Muscle layer of duodenum (tissue), 2 donors: ENCODE data around the gene CDH23.

Experiments
- H3K27ac ChIP-seq: one replicate; pipeline ENCODE4 v1.7.0; 2013; ENCODE audit warnings: mild to moderate bottlenecking, low read length
- H3K27me3 ChIP-seq: one replicate; pipeline ENCODE4 v1.7.0; 2013; ENCODE audit warnings: low read depth, mild to moderate bottlenecking, control low read depth, low read length
- H3K36me3 ChIP-seq, 2 donors: one replicate each; pipeline ENCODE4 v1.7.0; 2013; ENCODE audit warnings: low read length in 2 of 2, control low read depth in 1 of 2, mild to moderate bottlenecking in 1 of 2; ENCODE audit not compliant: insufficient read depth in 2 of 2, control insufficient read depth in 1 of 2
- H3K4me1 ChIP-seq, 2 donors: one replicate each; pipeline ENCODE4 v1.7.0; 2013; ENCODE audit warnings: low read length in 2 of 2, mild to moderate bottlenecking in 2 of 2, control low read depth in 1 of 2, moderate library complexity in 1 of 2; ENCODE audit not compliant: insufficient read depth in 2 of 2, control insufficient read depth in 1 of 2
- H3K4me3 ChIP-seq, 2 donors: one replicate each; pipeline ENCODE4 v1.7.0; 2013; ENCODE audit warnings: low read length in 2 of 2, low read depth in 1 of 2, mild to moderate bottlenecking in 1 of 2
- H3K9me3 ChIP-seq, 2 donors: one replicate each; pipeline ENCODE4 v1.7.0; 2013; ENCODE audit warnings: low read length in 2 of 2, control low read depth in 1 of 2, mild to moderate bottlenecking in 1 of 2; ENCODE audit not compliant: control insufficient read depth in 1 of 2
- donor health status: healthy.

Gene CDH23

DNA sequence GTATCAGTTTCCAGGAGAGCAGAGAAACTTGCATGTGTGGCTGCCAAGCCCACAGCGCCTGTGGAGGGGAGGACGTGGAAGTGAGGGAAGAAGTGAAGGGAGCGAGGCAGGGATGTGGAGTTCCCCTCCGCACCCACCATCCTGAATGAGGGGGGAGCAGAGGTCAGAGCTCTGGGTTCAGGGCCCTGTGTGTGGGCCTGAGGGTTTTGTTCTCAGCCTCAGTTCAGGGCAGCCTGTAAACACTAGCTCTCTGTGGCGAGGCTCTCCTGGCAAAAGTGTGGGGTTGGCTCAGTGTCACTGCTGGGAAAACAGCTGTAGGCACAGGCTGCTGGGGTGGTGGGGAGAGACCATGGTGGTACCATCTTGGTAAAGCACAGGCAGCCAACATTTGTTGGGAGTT is 214.4 kb downstream of the CDH23 start:
- H3K27me3 ChIP-seq = no peaks in the 10 kb centered on the region
- peaks cover 3 to 13% of the 10 kb centered on the region in 2 donors for H3K4me1 ChIP-seq
- H3K9me3 ChIP-seq = no peaks in the 10 kb centered on the region
- no peaks in the 10 kb centered on the region for H3K36me3 ChIP-seq
- H3K4me3 ChIP-seq = no peak overlapping the region
- H3K27ac ChIP-seq = no peak overlapping the region

DNA sequence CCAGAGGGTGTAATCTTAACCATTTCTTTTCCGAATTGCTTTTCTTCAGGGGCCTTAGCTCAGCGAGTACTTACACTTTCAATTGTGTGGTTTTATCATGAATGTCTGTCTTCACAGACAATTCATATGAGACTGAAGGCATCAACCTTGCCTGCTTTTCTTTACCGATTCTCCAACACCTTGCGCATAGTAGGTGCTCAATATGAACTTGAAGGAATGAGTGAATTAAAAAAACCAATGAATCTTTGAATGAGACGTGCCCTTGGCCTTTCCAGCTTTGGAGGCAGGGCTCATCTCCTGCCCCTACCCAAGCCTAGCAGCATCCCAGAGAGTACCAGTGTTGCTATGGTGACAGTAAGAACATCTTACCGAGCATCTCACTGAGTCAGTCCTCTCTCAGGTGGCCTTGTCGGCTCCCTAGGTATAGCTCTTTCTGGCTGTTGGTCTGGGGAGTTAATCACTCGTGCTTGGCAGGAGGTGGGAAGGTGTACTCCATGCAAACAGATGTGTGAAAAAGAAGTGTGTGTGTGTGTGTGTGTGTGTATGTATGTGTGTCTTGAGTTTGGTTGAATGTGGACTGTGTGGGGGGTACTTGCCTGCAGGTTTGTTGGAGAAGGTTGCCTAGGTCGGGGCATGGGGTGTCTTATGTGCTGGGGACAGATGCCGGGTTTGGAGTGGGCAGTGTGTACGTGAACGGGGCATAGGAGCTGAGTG is 215.1 kb downstream of the CDH23 start:
- Histone ChIP-seq H3K27ac (no peak overlapping the region), H3K4me1 (peaks cover 3 to 13% of the 10 kb centered on the region in 2 donors), H3K9me3 (no peaks in the 10 kb centered on the region), H3K27me3 (no peaks in the 10 kb centered on the region), H3K4me3 (no peak overlapping the region), H3K36me3 (no peaks in the 10 kb centered on the region)

DNA sequence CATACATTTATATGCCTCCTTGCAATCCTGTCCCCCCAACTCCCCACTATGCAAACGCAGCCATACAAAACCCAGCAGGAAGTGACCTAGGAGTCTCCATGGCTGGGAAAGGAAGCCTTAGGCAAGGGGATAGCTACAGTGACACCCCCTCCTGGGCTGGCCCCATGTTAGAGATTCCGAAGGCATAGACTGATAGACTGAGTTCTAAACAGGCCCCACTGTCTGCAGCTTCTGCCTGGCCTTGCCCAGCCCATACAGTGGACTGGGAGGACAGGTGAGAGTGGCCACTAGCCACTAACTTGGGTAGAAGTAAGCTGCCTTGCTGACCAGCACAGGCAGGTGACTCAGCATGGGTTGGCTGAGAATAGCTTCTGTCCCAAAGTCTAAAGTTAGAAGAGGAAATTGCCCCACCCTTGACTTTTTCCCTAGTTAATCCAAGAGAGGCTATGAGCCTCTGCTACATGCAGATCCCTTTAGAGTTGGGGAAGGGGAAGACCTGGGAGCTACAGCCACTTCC is 216.6 kb downstream of the CDH23 start:
- no peaks in the 10 kb centered on the region for H3K27me3 ChIP-seq
- no peaks in the 10 kb centered on the region for H3K9me3 ChIP-seq
- peaks cover 3 to 13% of the 10 kb centered on the region in 2 donors for H3K4me1 ChIP-seq
- peak overlapping the region; percentile 14 for H3K27ac ChIP-seq
- peak overlapping the region in 1 of 2 donors; percentile 17 for H3K4me3 ChIP-seq
- no peaks in the 10 kb centered on the region for H3K36me3 ChIP-seq

DNA sequence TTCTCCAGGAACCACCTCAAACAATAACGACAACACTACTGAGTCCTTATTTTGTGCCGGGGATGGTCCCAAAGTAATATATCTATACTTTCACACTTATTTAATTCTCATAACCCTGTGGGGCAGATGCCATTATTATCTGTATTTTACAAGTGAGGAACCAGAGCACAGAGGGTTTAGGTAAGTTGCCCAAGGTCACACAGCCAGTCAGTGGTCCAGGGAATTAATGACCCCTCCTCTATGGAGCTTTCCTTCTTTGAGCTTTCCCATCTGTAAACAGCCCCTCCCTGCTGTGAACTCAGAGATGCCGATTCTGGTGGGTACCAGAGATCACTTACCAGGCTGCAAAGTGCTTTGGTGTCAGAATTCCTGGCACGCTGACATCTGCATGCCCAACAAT is 217.2 kb downstream of the CDH23 start:
- H3K36me3 ChIP-seq = no peaks in the 10 kb centered on the region
- H3K4me1 ChIP-seq = peaks cover 2 to 13% of the 10 kb centered on the region in 2 donors
- H3K27ac ChIP-seq = peak overlapping the region; percentile 14
- no peaks in the 10 kb centered on the region for H3K9me3 ChIP-seq
- peak overlapping the region in 1 of 2 donors; percentile 17 for H3K4me3 ChIP-seq
- H3K27me3 ChIP-seq = no peaks in the 10 kb centered on the region

DNA sequence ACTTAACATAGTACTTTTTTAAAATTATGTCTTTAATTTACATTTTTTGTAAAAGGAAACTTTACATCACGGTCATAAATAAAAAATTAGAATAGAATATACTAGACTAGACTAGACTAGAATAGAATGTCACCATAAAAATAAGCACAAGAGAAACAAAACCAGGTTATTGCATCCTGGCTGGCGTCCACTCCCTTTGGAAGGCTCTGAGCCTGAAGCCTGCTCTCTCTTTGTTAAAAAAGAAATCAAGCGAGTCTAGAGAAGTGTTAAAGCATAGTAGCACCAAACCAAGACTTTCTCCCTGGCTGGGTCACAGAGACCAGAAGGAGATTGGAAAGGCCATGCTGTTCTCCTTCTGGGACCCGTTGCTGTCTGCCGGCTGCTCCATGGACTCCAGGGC is 218.2 kb downstream of the CDH23 start:
- Histone ChIP-seq H3K9me3 (no peaks in the 10 kb centered on the region), H3K4me1 (peaks cover 0 to 13% of the 10 kb centered on the region in 2 donors), H3K36me3 (no peaks in the 10 kb centered on the region), H3K4me3 (no peak overlapping the region), H3K27me3 (no peaks in the 10 kb centered on the region), H3K27ac (no peak overlapping the region)

DNA sequence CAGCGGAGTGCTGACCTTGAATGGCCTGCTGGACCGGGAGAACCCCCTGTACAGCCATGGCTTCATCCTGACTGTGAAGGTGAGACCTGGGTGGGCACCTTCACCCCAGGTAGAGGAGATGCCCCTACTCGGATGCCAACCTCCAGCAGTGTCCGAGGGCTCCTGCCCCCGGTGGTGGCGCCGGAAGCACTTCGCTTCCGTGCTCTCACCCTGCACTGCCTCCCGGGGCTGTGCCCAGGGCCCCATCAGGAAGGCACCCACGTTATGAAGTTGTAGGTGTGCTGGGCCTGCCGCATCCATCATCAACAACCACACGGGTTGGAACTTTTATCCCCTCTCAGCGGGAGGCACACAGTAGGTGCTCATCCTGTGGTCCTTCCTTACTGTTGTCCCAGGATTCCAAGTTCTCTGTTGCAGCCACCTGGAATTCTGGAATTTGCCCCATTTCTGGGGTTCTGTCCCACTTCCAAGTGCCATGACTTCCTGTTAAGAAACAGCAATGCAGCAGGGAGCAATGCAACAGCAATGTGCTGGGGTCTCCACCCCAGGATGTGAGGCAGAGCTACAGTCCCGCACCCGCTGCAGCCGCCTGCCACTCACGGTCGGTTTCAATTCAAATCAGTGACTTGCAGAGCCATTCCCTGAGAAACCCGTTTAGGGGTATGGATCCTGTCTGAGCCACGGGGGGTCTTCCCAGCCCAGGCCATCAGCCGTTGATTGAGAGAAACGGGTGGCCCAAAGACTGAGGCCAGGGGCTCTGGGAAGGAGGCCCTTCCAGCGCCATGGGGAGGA is 219.0 kb downstream of the CDH23 start:
- Histone ChIP-seq H3K4me3 (no peak overlapping the region), H3K9me3 (no peaks in the 10 kb centered on the region), H3K27me3 (no peaks in the 10 kb centered on the region), H3K27ac (no peak overlapping the region), H3K36me3 (no peaks in the 10 kb centered on the region), H3K4me1 (peaks cover 7 to 13% of the 10 kb centered on the region in 2 donors)

DNA sequence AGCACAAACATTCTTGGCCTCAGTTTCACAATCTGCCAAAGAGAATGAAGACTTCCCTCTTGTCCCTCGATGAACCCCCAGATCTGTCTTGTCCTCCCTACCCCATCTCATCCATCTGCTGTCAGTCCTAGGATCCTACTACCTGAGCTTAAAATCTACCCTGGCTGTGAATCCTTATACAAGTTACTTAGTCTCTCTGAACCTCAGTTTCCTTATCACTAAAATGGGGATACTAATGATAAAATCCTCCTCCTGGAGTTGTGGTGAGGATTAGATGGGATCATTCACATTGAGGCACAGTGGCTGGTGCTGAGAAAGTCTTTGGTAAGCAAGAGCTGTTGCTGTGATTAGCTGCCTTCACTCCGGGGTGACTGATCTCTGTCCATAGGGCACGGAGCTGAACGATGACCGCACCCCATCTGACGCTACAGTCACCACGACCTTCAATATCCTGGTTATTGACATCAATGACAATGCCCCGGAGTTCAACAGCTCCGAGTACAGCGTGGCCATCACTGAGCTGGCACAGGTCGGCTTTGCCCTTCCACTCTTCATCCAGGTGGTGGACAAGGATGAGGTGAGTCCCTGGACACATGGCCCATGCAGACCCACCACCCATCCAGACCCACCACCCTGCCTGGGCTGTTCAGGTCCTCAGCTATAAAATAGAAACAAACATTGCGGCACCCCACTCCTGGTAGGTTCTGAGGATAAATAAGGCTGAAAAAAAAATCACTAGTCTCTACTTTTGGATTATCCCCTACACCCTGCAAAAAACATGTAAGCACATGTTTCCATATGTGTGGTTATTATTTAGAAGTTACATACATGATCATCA is 220.3 kb downstream of the CDH23 start:
- no peaks in the 10 kb centered on the region for H3K36me3 ChIP-seq
- H3K27ac ChIP-seq = no peak overlapping the region
- H3K4me1 ChIP-seq = peaks cover 20 to 22% of the 10 kb centered on the region in 2 donors
- H3K4me3 ChIP-seq = no peak overlapping the region
- no peaks in the 10 kb centered on the region for H3K27me3 ChIP-seq
- H3K9me3 ChIP-seq = no peaks in the 10 kb centered on the region

DNA sequence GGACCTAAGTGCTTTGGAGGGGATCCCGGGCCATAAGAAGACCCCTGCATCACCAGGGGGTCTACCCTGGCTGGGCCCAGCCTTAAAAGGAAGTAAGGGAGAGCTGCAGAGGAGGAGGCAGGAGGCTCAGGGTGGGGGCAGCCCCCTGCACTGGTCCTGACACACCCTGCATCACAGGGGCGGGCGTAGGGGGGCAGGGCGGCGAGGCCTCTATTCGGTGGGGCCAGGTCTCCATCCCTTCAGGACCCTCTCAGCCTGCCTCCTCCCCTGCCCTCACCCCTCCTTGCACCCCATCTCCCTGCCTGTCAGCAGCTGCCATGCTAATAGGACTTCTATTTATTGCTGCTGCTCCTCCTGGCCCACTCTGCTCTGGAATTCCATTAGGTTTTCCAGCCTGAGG is 221.5 kb downstream of the CDH23 start:
- no peak overlapping the region for H3K27ac ChIP-seq
- no peak overlapping the region for H3K4me3 ChIP-seq
- H3K4me1 ChIP-seq = peaks cover 26 to 31% of the 10 kb centered on the region in 2 donors
- no peaks in the 10 kb centered on the region for H3K27me3 ChIP-seq
- H3K36me3 ChIP-seq = no peaks in the 10 kb centered on the region
- no peaks in the 10 kb centered on the region for H3K9me3 ChIP-seq

DNA sequence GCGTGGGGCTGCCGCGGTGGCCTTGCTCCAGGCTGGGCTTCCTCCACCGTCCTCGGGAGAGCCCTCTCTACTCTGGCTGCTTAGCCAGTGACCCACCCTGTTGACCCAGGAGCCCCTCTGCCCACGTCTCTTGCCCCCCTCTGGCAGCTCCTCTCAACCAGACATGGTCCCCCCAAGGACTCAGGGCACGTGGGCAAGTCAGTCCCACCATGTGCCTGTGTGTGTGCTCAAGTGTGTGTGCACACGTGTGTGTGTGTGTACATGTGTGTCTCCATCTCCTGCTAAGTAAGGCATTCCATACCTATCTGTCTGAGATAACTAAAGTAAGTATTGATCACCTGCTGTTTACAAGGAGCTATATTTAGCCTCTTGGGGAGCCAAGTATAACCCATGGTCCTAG is 221.9 kb downstream of the CDH23 start:
- Histone ChIP-seq H3K27ac (no peak overlapping the region), H3K9me3 (no peaks in the 10 kb centered on the region), H3K36me3 (no peaks in the 10 kb centered on the region), H3K4me1 (peaks cover 22 to 33% of the 10 kb centered on the region in 2 donors), H3K27me3 (no peaks in the 10 kb centered on the region), H3K4me3 (no peak overlapping the region)

DNA sequence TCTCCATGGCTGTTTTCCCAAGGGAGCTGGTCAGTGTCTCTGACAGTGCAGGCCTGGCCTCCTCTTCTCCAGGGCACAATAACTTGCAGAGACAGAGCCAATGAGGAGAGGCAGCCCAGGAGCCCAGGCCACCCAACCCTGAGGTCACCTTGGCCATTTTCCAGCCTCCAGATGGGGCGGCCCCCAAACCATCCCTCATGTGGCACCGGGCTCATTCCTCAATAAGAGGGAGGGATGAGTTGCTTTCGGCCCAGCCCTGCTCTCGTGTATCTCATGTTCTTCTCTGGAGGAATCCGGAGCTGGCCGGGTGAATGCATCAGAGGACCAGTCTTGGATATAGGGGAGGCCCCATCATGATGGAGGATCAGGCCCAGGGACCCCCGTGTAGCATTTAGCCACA is 223.9 kb downstream of the CDH23 start:
- Histone ChIP-seq H3K27ac (no peak overlapping the region), H3K9me3 (no peaks in the 10 kb centered on the region), H3K4me1 (peaks cover 16 to 33% of the 10 kb centered on the region in 2 donors), H3K4me3 (no peak overlapping the region), H3K27me3 (no peaks in the 10 kb centered on the region), H3K36me3 (no peaks in the 10 kb centered on the region)
